ENCODE results near the gene HCRT.
"Not testable (repeated sequence)": the region's sequence is repeated elsewhere in the genome, so short reads cannot be mapped to it uniquely, and the experiment has no call there.

The HCRT gene

GRCh38 chr17:42184713-42185620 is at the start of gene HCRT:
Gene HCRT, minus strand, starts transcription at chr17:42185452. Its CDS starts 87 bp downstream, at chr17:42185365.
- DNase-seq: no peak

DNA sequence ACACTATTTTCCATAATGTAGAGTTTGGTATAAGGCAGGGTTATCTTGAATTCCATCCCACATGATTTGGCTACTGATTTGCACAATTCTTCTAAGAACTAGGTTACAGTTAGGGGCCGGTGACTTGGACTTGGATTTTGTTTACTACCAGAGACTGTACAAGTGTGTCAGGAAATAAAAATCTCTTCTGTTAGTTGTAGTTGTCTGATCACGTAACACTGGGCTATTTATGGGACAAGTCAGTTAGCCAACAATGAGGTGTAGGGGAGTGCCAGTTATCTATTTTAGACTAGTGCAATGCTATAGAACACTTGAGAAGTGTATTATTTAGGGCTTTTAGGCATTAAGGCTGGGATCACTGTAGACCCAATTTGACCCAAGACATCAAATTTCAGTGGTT is 48.7 kb upstream of the HCRT start:
- DNase-seq: no peak

DNA sequence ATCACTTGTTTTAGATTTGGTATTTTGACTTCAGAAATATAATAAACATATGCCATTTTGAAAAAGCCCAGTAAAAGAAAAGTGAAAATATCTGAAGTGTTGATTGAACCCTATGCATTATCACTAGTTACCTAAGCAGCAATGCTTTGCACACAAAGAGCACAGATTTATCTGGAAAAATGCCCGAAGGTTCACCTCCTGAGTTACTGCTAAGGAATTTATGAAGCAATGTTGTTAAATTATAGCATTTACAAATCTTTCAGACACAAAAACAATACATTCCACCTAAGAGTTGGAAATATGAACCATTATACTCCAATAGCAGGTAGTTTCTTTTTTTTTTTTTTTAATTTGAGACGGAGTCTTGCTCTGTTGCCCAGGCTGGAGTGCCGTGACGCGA is 47.9 kb upstream of the HCRT start:
- no peak for DNase-seq

DNA sequence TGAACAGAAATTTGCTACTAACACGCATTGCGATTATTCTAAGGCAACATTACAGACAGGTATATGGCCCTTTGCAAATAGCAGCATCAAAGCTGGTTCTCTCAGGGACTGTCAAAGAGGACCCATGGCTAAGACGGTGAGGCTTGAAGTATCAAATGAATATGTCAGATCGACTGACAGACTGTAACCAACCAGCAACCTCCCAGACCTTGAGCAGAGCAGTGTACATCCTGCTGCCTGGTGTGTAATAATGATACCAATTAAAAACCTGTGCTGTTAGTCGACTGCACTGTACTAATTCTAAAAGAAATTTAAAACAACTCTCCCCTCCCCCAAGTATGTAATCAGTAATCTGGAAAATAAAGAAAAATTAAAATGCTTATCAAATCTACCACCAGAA is 45.0 kb upstream of the HCRT start:
- DNase-seq: no peak

DNA sequence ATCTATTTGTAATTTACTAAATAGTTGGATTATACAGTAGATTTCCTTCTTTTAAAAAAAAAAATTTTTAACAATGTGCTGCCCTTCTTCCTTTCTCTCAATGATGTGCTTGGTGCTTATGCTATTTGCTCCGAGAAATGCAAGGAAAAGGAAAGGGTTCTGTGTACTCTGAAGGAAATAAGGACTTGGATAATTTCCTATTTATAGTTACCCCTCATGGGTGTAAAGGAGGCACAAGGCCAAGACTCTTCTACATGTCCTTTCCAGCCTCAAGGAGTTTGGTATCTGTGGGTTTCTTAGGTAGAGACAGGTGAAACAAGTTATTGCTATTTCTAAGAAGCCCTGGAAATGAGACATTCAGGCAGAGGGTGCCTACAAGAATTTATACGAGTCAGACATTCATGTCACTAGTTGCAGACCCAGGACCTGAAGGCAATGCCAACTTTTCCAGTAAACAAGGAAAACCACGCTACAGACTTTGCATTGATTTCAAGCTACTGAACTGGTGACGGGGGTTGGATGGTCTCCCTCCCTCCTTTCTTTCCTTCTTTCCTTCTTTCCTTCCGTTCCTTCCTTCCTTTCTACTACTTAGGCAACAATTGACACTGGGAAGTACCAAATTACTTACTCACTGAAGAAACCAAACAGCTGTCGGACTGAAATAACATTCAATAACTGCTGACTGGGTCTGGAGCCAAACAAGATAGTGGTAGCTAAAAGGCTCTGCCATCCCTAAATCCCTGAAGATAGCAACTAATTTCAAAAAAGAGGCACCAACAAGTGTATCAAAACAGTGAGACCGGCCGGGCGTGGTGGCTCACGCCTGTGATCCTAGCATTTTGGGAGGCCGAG is 42.8 kb upstream of the HCRT start:
- no peak for DNase-seq

DNA sequence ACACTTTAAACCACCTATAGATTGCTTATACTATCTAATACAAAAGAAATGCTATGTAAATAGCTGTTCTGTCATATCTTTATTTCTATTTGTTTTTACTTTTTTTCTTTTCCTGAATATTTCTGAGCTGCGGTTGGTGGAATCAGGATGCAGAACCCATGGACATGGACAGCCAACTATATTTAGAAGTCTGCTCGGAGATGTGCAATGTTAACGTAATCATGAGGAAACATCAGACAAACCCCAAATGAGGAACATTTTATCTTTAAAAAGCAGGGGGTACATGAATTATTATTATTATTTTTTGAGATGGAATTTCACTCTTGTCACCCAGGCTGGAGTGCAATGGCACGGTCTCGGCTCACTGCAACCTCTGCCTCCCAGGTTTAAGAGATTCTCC is 40.4 kb upstream of the HCRT start:
- DNase-seq: no peak

DNA sequence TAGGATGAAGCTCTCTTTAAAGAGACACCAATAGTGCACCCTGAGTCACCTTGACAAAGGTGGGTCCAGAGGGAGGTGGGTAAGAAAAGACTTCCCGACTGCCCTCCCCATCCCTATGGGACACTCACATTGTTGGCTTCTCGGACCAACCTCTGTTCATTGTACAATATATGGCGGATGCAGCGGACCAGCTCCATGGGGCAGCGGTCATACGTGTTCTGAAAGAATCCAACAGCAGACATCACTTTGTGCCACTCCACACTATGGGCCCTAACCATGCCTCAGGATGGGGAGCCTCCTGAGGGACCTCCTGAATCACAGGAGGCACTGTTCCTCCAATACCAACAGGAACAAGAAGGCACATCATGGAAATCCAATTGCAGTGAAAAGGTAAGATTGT is 39.4 kb upstream of the HCRT start:
- DNase-seq: no peak

DNA sequence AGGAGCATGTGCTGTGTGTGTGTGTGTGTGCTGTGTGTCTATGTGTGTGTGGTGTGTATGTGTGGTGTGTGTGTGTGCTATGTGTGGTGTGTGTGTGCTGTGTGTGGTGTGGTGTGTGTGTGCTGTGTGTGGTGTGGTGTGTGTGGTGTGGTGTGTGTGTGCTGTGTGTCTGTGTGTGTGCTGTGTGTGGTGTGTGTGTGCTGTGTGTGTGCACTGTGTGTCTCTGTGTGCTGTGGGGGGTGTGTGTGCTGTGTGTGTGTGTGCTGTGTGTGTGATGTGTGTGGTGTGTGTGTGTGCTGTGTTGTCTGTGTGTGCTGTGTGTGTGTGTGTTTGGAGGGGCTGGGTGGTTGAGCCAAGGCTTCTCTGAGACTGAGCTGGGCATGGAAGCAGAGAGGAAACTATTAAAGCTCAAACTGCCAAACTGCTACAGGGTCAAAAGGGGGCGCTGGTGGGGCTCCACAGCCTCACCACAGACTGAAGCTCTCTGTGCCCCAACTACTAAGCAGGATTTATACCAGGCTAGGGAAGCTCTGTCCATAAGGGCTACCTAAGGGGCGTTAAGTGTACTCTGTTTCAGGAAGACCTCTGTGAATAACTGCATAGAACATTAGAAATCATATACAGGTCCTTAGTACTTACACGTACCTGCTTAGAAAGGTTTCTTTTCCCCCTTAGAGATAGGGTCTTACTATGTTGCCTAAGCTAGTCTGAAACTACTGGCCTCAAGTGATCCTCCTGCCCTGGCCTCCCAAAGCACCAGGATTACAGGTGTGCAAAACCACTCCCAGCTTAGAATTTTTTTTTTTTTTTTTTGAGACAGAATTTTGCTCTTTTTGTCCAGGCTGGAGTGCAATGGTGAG is 36.9 kb upstream of the HCRT start:
- peak; percentile 74 for DNase-seq

GRCh38 chr17:42219280-42219679 is 34.0 kb upstream of the HCRT start:
- not testable (repeated sequence) for DNase-seq

DNA sequence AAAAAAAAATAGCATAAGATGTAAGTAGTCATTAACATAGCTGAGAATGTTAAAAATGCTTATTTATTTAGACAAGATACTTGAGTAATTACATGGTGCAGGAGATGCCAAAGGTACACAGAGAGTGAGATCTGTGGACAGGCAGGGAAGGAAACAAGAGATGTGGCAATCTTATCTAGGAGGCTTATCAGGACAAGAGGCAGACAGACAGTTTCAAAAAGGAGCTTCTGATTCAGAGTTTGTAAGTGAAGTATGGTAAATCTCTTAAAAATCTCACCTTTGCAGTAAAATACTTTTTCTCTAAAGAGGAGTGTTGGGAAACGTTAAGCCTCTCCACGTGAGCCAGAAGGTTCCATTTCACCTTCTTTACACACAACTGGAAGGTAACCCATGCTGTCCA is 28.9 kb upstream of the HCRT start:
- DNase-seq: no peak

GRCh38 chr17:42212382-42212781 is 27.1 kb upstream of the HCRT start:
- DNase-seq: no peak

GRCh38 chr17:42211921-42212341 is 26.7 kb upstream of the HCRT start:
- not testable (repeated sequence) for DNase-seq

GRCh38 chr17:42210046-42210445 is 24.8 kb upstream of the HCRT start:
- no peak for DNase-seq

- DNase-seq: not testable (repeated sequence)
Observed at GRCh38 chr17:42206153-42206612, 20.9 kb upstream of the HCRT start.

GRCh38 chr17:42203354-42203753 is 18.1 kb upstream of the HCRT start:
- no peak for DNase-seq

DNA sequence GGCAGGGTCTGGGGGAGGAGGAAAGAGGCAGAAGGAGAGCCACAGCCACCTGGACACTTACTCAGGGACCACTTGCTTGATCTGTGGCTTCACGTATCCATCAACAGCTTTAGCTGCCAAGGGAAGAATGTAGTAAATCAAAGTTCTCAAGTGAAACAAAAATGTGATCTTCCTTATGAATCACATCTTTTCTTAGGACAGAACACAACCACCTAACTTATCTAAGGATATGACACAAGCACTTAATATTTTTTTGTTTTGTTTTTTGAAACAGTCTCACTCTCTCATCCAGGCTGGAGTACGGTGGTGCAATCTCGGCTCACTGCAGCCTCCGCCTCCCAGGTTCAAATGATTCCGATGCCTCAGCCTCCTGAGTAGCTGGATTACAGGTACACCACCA is 17.4 kb upstream of the HCRT start:
- no peak for DNase-seq

DNA sequence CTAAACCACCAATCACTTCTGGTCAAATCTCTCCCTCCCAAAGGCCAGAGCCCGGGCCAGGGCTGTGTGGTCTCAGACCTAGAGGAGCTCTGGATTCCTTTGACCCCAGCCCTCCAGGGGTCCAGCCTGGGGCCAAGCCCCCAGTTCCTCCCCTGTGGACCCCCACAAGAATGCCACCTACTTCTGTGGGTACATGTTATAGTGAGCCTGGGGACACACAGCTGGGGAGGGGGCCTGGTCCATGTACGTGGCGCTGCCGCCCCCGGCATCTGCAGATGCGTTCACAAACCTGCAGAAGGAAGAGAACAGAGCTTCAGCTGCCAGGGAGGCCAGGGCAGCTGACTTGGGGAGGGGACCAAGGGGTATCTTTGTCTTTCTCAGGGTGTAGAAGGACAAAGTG is 16.9 kb upstream of the HCRT start:
- no peak for DNase-seq

DNA sequence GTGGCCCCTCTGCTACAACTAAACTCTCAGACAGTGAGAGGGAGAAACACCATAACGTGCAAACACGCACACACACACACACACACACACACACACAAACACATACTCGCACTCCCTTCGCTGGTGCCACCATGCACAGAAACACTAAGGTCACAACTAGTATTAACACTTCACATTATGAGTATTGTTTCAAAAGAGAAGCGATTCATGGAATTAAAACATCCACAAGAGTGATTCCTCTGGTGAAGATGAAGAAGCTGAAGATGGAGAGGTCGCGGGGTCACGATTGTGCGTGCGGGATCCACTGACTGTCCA is 16.2 kb upstream of the HCRT start:
- no peak for DNase-seq

GRCh38 chr17:42200706-42201457 is 15.6 kb upstream of the HCRT start:
- DNase-seq: no peak

DNA sequence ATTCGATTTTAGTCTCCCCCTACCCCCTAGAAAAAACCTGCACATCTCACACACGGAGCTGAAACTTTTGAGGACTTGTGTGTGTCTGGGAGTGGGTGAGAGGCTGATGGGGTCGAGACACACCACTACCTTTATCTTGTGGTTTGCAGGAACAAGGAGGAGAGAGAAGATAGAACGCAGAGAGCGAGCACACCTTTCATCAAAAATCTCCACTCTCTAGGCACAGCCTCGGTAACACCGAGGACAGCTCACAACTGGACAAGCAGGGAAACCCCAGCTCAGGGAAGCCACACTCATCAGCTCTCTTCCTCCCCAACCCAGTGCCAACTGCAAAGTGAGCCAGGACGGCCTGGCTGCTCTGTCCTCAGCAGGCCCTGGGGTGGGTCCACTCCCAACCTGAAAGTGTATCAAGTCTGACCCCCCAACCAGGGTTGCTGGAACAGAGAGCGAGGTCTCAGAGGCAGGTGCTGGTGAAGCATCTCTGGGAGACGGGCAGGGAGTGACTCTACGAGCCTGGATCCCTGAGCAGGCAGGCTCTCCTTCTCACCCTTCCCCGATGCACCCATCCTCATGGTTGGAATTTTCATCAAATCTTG is 14.3 kb upstream of the HCRT start:
- DNase-seq: no peak

DNA sequence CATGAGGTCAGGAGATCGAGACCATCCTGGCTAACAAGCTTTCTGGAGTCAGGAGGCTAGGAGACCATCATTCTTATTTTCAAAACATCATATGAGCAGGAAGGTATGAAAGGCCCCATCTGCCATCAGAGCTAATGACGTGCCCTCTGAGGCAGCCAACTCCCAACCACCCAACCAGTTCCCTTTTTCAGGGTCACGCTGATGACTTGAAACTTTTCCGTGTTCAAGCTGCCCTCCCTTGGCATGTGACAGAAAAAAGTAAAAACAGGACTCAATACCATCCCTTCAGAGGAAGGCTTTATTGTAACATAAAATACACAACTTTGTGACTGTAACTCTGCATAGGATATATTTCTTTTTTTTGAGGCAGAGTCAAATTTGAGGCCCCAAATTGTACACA is 13.6 kb upstream of the HCRT start:
- no peak for DNase-seq
